Loucy (cell line): ENCODE data around the gene TOX2.

Experiments used
- H2AFZ ChIP-seq: fragments of 200-600 bp; sonication (generic); 2 replicates; pipeline ENCODE4 v1.6.0; 2016; ENCODE audit warnings: antibody characterized with exemption, mild to moderate bottlenecking, low read length, moderate library complexity
- H3F3A ChIP-seq: fragments of 200-600 bp; 2 replicates; pipeline ENCODE4 v1.6.0; 2016; ENCODE audit warnings: antibody characterized with exemption, low read depth, mild to moderate bottlenecking
- H3K27me3 ChIP-seq: fragments of 200-600 bp; sonication (generic); 2 replicates; pipeline ENCODE4 v1.6.1; 2014; ENCODE audit warnings: low read length, mild to moderate bottlenecking; ENCODE audit not compliant: insufficient read depth, poor library complexity, severe bottlenecking
- H3K36me3 ChIP-seq: fragments of 200-600 bp; sonication (generic); 2 replicates; pipeline ENCODE4 v1.6.1; 2016; ENCODE audit warnings: low read length; ENCODE audit not compliant: insufficient read depth
- H3K4me1 ChIP-seq: fragments of 200-600 bp; sonication (generic); 2 replicates; pipeline ENCODE4 v1.5.1; 2014; ENCODE audit warnings: low read length, mild to moderate bottlenecking; ENCODE audit not compliant: insufficient read depth, poor library complexity, severe bottlenecking
- H3K4me2 ChIP-seq: fragments of 200-600 bp; sonication (generic); 2 replicates; pipeline ENCODE4 v1.6.0; 2014; ENCODE audit warnings: antibody characterized with exemption, low read length, low read depth, mild to moderate bottlenecking; ENCODE audit not compliant: poor library complexity, severe bottlenecking
- H3K4me3 ChIP-seq: fragments of 200-600 bp; sonication (generic); 2 replicates; pipeline ENCODE4 v1.5.1; 2014; ENCODE audit warnings: low read length, mild to moderate bottlenecking, mixed read lengths; ENCODE audit not compliant: poor library complexity, severe bottlenecking
- H3K79me2 ChIP-seq: fragments of 200-600 bp; sonication (generic); 2 replicates; pipeline ENCODE4 v1.6.1; 2014; ENCODE audit warnings: low read length; ENCODE audit not compliant: insufficient read depth
- H3K9ac ChIP-seq: fragments of 200-600 bp; sonication (generic); 2 replicates; pipeline ENCODE4 v1.6.0; 2014; ENCODE audit warnings: mild to moderate bottlenecking, low read depth, low read length, moderate library complexity; ENCODE audit not compliant: poor library complexity, severe bottlenecking
- H3K9me2 ChIP-seq: fragments of 200-600 bp; sonication (generic); replicated peaks from 2 replicates; pipeline ENCODE4 v1.6.1; 2016; ENCODE audit warnings: low read depth, low read length, mixed read lengths
- H3K9me3 ChIP-seq: fragments of 200-600 bp; sonication (generic); 2 replicates; pipeline ENCODE4 v1.6.1; 2014; ENCODE audit warnings: mild to moderate bottlenecking, antibody characterized with exemption, low read length, low read depth; ENCODE audit not compliant: insufficient read depth
- H4K20me1 ChIP-seq: fragments of 200-600 bp; sonication (generic); 2 replicates; pipeline ENCODE4 v1.6.0; 2014; ENCODE audit warnings: antibody characterized with exemption, low read length, mild to moderate bottlenecking; ENCODE audit not compliant: insufficient read depth, poor library complexity, severe bottlenecking
- EZH2phosphoT487 ChIP-seq: fragments of 200-600 bp; IDR thresholded peaks from 2 replicates; pipeline ENCODE4 v1.6.1; 2018; ENCODE audit warnings: antibody characterized with exemption, mild to moderate bottlenecking, moderate library complexity, borderline replicate concordance
- TF ChIP-seq, protein P1 (sequence below): fragments of 200-600 bp; sonication (generic); conservative IDR thresholded peaks from 2 replicates; pipeline ENCODE4 v1.5.1; 2014; ENCODE audit warnings: mild to moderate bottlenecking, antibody characterized with exemption, low read length

The TOX2 gene

DNA sequence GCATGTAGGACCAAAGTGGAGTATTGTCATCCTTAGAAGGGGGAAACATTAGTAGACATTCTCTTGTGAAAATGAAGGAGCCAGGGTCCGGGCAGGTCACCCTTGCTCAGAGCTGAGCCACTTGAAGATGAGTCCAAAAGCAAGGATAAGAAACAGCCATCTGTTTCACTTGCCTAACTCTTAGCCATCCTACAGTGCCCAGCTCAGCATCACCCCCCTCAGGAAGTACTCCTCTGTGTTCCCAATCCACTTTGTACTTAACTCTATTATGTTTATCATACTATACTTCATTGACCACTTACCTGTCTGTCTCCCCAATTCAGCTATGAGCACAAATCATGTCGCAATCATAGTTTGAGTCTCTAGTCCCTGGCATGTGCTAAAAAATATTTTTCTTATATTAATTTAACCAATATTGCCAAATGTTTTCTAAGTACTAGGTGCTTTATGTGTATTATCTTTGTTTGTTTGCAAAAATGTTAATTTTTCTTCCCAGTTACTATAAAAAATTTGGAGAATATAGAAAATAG, 8.1 kb upstream of the TOX2 start:
- no peaks in the 10 kb centered on the region for H3F3A ChIP-seq
- H2AFZ ChIP-seq = no peak overlapping the region
- no peak for TF ChIP-seq EZH2phosphoT487
- TF ChIP-seq, protein P1, sequence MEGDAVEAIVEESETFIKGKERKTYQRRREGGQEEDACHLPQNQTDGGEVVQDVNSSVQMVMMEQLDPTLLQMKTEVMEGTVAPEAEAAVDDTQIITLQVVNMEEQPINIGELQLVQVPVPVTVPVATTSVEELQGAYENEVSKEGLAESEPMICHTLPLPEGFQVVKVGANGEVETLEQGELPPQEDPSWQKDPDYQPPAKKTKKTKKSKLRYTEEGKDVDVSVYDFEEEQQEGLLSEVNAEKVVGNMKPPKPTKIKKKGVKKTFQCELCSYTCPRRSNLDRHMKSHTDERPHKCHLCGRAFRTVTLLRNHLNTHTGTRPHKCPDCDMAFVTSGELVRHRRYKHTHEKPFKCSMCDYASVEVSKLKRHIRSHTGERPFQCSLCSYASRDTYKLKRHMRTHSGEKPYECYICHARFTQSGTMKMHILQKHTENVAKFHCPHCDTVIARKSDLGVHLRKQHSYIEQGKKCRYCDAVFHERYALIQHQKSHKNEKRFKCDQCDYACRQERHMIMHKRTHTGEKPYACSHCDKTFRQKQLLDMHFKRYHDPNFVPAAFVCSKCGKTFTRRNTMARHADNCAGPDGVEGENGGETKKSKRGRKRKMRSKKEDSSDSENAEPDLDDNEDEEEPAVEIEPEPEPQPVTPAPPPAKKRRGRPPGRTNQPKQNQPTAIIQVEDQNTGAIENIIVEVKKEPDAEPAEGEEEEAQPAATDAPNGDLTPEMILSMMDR = no peak
- no peak overlapping the region for H3K9ac ChIP-seq
- H3K9me3 ChIP-seq = peaks cover 6% of the 10 kb centered on the region; the same call in 1 of the 2 replicates
- no peaks in the 10 kb centered on the region for H3K79me2 ChIP-seq
- H3K36me3 ChIP-seq = no peaks in the 10 kb centered on the region
- H3K27me3 ChIP-seq = no peaks in the 10 kb centered on the region
- H3K4me2 ChIP-seq = no peak overlapping the region
- H3K9me2 ChIP-seq = no peaks in the 10 kb centered on the region
- no peaks in the 10 kb centered on the region for H4K20me1 ChIP-seq
- H3K4me1 ChIP-seq = peaks cover 10% of the 10 kb centered on the region
- H3K4me3 ChIP-seq = no peak overlapping the region

DNA sequence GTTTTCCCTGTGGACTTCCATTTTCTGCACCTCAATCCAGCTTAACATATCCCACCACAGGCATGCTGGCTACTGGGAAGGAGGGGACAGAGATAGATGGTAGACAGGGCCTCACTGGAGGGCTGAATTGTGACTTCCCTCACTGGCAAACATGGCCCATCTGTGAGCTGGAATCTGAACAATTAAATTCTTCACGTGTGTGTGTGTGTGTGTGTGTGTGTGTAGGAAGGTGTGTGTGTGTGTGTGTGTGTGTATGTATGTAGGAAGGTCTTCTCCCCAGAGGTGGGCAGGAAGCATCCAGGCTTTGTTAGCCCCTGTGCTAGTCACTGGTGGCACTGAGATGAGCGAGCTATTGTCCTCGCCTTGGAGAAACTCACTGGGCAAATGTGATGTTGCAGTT, 5.4 kb upstream of the TOX2 start:
- Histone ChIP-seq H3K4me2 (no peak overlapping the region), H3K79me2 (no peaks in the 10 kb centered on the region), H3K27me3 (no peaks in the 10 kb centered on the region), H2AFZ (no peak overlapping the region), H3K9me2 (no peaks in the 10 kb centered on the region), H3K36me3 (no peaks in the 10 kb centered on the region), H3K9ac (no peak overlapping the region), H3K9me3 (peaks cover 11% of the 10 kb centered on the region; the same call in 1 of the 2 replicates), H3F3A (no peaks in the 10 kb centered on the region), H3K4me1 (peaks cover 10% of the 10 kb centered on the region), H3K4me3 (no peak overlapping the region), H4K20me1 (no peaks in the 10 kb centered on the region)
- TF ChIP-seq, protein P1 = no peak
- no peak for TF ChIP-seq EZH2phosphoT487

DNA sequence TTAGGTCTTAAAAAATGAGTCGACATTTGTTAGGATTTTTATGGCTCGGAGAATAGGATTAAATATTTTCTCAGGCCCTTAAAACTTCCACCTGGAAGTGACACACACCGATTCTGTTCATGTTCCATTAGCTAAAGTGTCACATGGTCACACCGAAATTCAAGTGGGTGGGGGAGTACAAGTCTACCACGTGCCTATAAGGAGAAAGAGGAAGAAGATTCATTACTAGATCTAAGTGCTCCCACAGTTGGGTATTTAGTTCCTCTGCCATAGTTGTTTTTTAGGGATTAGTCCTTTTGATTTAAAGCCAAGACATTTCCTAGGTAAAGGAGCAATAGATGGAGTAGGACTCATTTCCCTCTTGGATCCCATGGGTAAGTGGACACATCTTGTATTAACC, 4.9 kb upstream of the TOX2 start:
- no peak overlapping the region for H2AFZ ChIP-seq

More for the DNA sequence above, 4.9 kb upstream of the TOX2 start:
- Histone ChIP-seq H3K4me2 (no peak overlapping the region), H4K20me1 (no peaks in the 10 kb centered on the region), H3F3A (no peaks in the 10 kb centered on the region), H3K79me2 (no peaks in the 10 kb centered on the region), H3K27me3 (no peaks in the 10 kb centered on the region), H3K9me2 (no peaks in the 10 kb centered on the region), H3K36me3 (no peaks in the 10 kb centered on the region), H3K9ac (no peak overlapping the region), H3K4me1 (peaks cover 10% of the 10 kb centered on the region), H3K9me3 (peaks cover 11% of the 10 kb centered on the region; the same call in 1 of the 2 replicates), H3K4me3 (no peak overlapping the region)
- TF ChIP-seq, protein P1 = no peak
- no peak for TF ChIP-seq EZH2phosphoT487
